HepG2 (cell line): ENCODE results near the gene MRE11. TPM values are rescaled to one million over a fixed set of nuclear protein-coding genes. Genes with fewer than 3 reads are reported as not detected.

ENCODE experiments used
- CREM ChIP-seq, 2 experiments: sonication (generic) in 1 of 2; formaldehyde crosslinking in 1 of 2; IDR thresholded peaks; 2 replicates each; pipeline versions ENCODE4 v1.4.0 to v1.6.1; 2016 to 2020; ENCODE audit warnings: antibody characterized with exemption in 1 of 2, mild to moderate bottlenecking in 1 of 2, missing genetic modification reagents in 1 of 2
- ERF ChIP-seq: IDR thresholded peaks from 2 replicates; pipeline ENCODE4 v1.6.1; 2018; ENCODE audit warnings: missing biosample characterization, missing genetic modification reagents
- FOXO4 ChIP-seq: sonication (generic); formaldehyde crosslinking; conservative IDR thresholded peaks from 2 replicates; pipeline ENCODE4 v1.8.1; 2023; ENCODE audit warnings: missing genetic modification reagents
- GATAD2A ChIP-seq: IDR thresholded peaks from 2 replicates; pipeline ENCODE4 v1.6.1; 2016
- GMEB1 ChIP-seq: sonication (generic); formaldehyde crosslinking; IDR thresholded peaks from 2 replicates; pipeline ENCODE4 v1.5.1; 2020; ENCODE audit warnings: missing genetic modification reagents, mild to moderate bottlenecking, borderline replicate concordance
- MEIS2 ChIP-seq: sonication (generic); formaldehyde crosslinking; IDR thresholded peaks from 2 replicates; pipeline ENCODE4 v1.9.0; 2021; ENCODE audit warnings: mild to moderate bottlenecking, missing genetic modification reagents
- RCOR2 ChIP-seq: IDR thresholded peaks from 2 replicates; pipeline ENCODE4 v1.6.1; 2016; ENCODE audit warnings: missing biosample characterization, missing genetic modification reagents
- SNAI1 ChIP-seq: sonication (generic); formaldehyde crosslinking; IDR thresholded peaks from 2 replicates; pipeline ENCODE4 v1.5.0; 2020; ENCODE audit warnings: mild to moderate bottlenecking, missing genetic modification reagents, borderline replicate concordance
- SRF ChIP-seq: IDR thresholded peaks from 2 replicates; pipeline ENCODE4 v1.6.1; 2011; ENCODE audit warnings: mild to moderate bottlenecking, low read depth, low read length, moderate library complexity
- STAT5B ChIP-seq: sonication (generic); formaldehyde crosslinking; IDR thresholded peaks from 2 replicates; pipeline ENCODE4 v1.4.0; 2020; ENCODE audit warnings: missing genetic modification reagents
- TRIM24 ChIP-seq: sonication (generic); formaldehyde crosslinking; IDR thresholded peaks from 2 replicates; pipeline ENCODE4 v1.8.0; 2022; ENCODE audit warnings: mild to moderate bottlenecking, missing genetic modification reagents
- ZFX ChIP-seq: sonication (generic); formaldehyde crosslinking; IDR thresholded peaks from 2 replicates; pipeline ENCODE4 v1.4.0; 2020; ENCODE audit warnings: mild to moderate bottlenecking, low read depth, missing genetic modification reagents, moderate library complexity
- ZHX2 ChIP-seq, 2 experiments: sonication (generic) in 1 of 2; formaldehyde crosslinking in 1 of 2; IDR thresholded peaks; 2 replicates each; pipeline versions ENCODE4 v1.6.1 to v1.9.0; 2014 to 2022; ENCODE audit warnings: antibody characterized with exemption in 1 of 2, borderline replicate concordance in 1 of 2, inconsistent platforms in 1 of 2, low read depth in 1 of 2, missing genetic modification reagents in 1 of 2
- ZNF17 ChIP-seq: sonication (generic); formaldehyde crosslinking; IDR thresholded peaks from 2 replicates; pipeline ENCODE4 v1.5.0; 2020; ENCODE audit warnings: mild to moderate bottlenecking, missing genetic modification reagents
- ZNF3 ChIP-seq: IDR thresholded peaks from 2 replicates; pipeline ENCODE4 v1.7.0; 2017; ENCODE audit warnings: inconsistent platforms
- ZNF503 ChIP-seq: sonication (generic); formaldehyde crosslinking; IDR thresholded peaks from 2 replicates; pipeline ENCODE4 v1.4.0; 2020; ENCODE audit warnings: missing genetic modification reagents
- ZNF557 ChIP-seq: sonication (generic); formaldehyde crosslinking; IDR thresholded peaks from 2 replicates; pipeline ENCODE4 v1.4.0; 2020; ENCODE audit warnings: missing genetic modification reagents
- ZNF570 ChIP-seq: sonication (generic); formaldehyde crosslinking; IDR thresholded peaks from 2 replicates; pipeline ENCODE4 v1.4.0; 2020; ENCODE audit warnings: mild to moderate bottlenecking, missing genetic modification reagents, borderline replicate concordance
- ZNF629 ChIP-seq: sonication (generic); formaldehyde crosslinking; conservative IDR thresholded peaks from 2 replicates; pipeline ENCODE4 v1.5.0; 2020; ENCODE audit warnings: missing genetic modification reagents
- polyA plus RNA-seq, 8 experiments: library from polyadenylated mRNA; depleted of rRNA in 3 of 8; stranded (reverse) in 7 of 8; unstranded in 1 of 8; fragments of >200 nt; fragmentation: Illumina TruSeq in 4 of 8; extraction: Trizol in 4 of 8; gene quantifications; 2 replicates each; pipeline versions ENCODE4 v1.2.1 to v1.2.3, GENCODE V29; 2011 to 2016; ENCODE audit warnings: low read depth in 4 of 8, missing spikeins in 1 of 8, mixed read lengths in 1 of 8; ENCODE audit not compliant: insufficient read depth in 1 of 8
- total RNA-seq, 5 experiments: library from RNA; depleted of rRNA; stranded (reverse); fragments of >200 nt; fragmentation: Illumina TruSeq; extraction: Trizol; gene quantifications; 2 replicates each; pipeline ENCODE4 v1.2.3, GENCODE V29; 2016; ENCODE audit warnings: low read depth in 1 of 5

The MRE11 gene
- total and polyA plus RNA-seq, 2 of the 13 experiments (the other 11 are each of a cell fraction or from before 2014, with no cell fraction given) = 7.2 to 37.3 TPM

- TF ChIP-seq ZHX2 (IDR thresholded peaks at IDR 0.05; ENCODE audit: low read depth) (no peak), ZHX2 (CRISPR knock-in tag; IDR thresholded peaks at IDR 0.05; ENCODE audit: borderline replicate concordance) (no peak), ZNF629 (CRISPR knock-in tag) (no peak), MEIS2 (CRISPR knock-in tag) (peak; percentile 63; the same call in 1 of the 2 replicates), SRF (no peak), ZNF570 (CRISPR knock-in tag) (no peak), TRIM24 (CRISPR knock-in tag) (no peak), GMEB1 (CRISPR knock-in tag) (no peak), FOXO4 (CRISPR knock-in tag) (no peak), ZNF17 (CRISPR knock-in tag) (no peak), RCOR2 (no peak), ZNF503 (CRISPR knock-in tag) (no peak), ZNF3 (CRISPR knock-in tag) (no peak), SNAI1 (CRISPR knock-in tag) (no peak), STAT5B (CRISPR knock-in tag) (no peak), ERF (CRISPR knock-in tag) (no peak), CREM (IDR thresholded peaks at IDR 0.05) (no peak), CREM (CRISPR knock-in tag; IDR thresholded peaks at IDR 0.05) (no peak), GATAD2A (CRISPR knock-in tag) (no peak), ZNF557 (CRISPR knock-in tag) (no peak), ZFX (CRISPR knock-in tag) (peak; percentile 59; the same call in 1 of the 2 replicates)
These were observed 18.5 kb upstream of the MRE11 start, which contains the start of gene C11orf97 (continued) for GRCh38 chr11:94511932-94512781.
